ENCODE results near the gene ISG15.
A peak's percentile ranks its signal among the peaks of the same experiment; 100 is the strongest.

Gene ISG15

GRCh38 chr1:995665-996633 is 17.3 kb upstream of the ISG15 start:
- no peak overlapping the region for H3K4me3 ChIP-seq (ENCODE audit: insufficient read depth, low read depth, low read length)
- WGBS, 2 experiments: 67 to 72% methylated on average over 26 to 28 of the region's 30 CpGs
- H3K9me3 ChIP-seq (ENCODE audit: control insufficient read depth, low read length): no peaks in the 10 kb centered on the region
- H3K27me3 ChIP-seq (ENCODE audit: control insufficient read depth, insufficient read depth, low read length, poor library complexity, severe bottlenecking): peaks cover 66% of the 10 kb centered on the region
- no peak overlapping the region for H3K27ac ChIP-seq (ENCODE audit: insufficient read depth, low read depth, low read length, poor library complexity, severe bottlenecking)
- H3K4me1 ChIP-seq (ENCODE audit: control insufficient read depth, insufficient read depth, low read length): peaks cover 10% of the 10 kb centered on the region
- no peaks in the 10 kb centered on the region for H3K36me3 ChIP-seq (ENCODE audit: control insufficient read depth, insufficient read depth, low read length)

- Histone ChIP-seq H3K36me3 (ENCODE audit: control insufficient read depth, insufficient read depth, low read length) (no peaks in the 10 kb centered on the region), H3K4me1 (ENCODE audit: control insufficient read depth, insufficient read depth, low read length) (peaks cover 10% of the 10 kb centered on the region), H3K4me3 (ENCODE audit: insufficient read depth, low read depth, low read length) (peak overlapping the region; percentile 71), H3K27ac (ENCODE audit: insufficient read depth, low read depth, low read length, poor library complexity, severe bottlenecking) (no peak overlapping the region), H3K9me3 (ENCODE audit: control insufficient read depth, low read length) (no peaks in the 10 kb centered on the region), H3K27me3 (ENCODE audit: control insufficient read depth, insufficient read depth, low read length, poor library complexity, severe bottlenecking) (peaks cover 74% of the 10 kb centered on the region)
- 59 to 60% methylated on average over 24 of the region's 24 CpGs for WGBS, 2 experiments
Observed at GRCh38 chr1:996851-997712, 16.2 kb upstream of the ISG15 start.

DNA sequence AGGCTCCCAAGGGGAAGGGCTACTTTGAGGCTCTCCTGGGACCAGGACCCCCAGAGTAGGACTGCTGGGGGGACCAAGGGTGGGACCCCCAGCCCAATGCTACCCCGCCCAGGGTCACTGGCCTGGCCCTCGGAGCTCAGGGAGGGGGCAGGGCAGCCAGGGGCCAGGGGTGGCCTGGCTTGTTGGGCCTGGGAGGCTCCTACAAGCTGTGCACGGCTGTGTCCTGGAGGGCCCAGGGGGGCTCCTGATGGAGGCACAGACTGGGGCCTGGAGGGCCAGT is 15.6 kb upstream of the ISG15 start:
- WGBS, 2 experiments: 60 to 65% methylated on average over 3 of the region's 3 CpGs
- Histone ChIP-seq H3K4me3 (ENCODE audit: insufficient read depth, low read depth, low read length) (peak overlapping the region; percentile 71), H3K27ac (ENCODE audit: insufficient read depth, low read depth, low read length, poor library complexity, severe bottlenecking) (no peak overlapping the region), H3K4me1 (ENCODE audit: control insufficient read depth, insufficient read depth, low read length) (peaks cover 10% of the 10 kb centered on the region), H3K36me3 (ENCODE audit: control insufficient read depth, insufficient read depth, low read length) (no peaks in the 10 kb centered on the region), H3K9me3 (ENCODE audit: control insufficient read depth, low read length) (no peaks in the 10 kb centered on the region), H3K27me3 (ENCODE audit: control insufficient read depth, insufficient read depth, low read length, poor library complexity, severe bottlenecking) (peaks cover 78% of the 10 kb centered on the region)

DNA sequence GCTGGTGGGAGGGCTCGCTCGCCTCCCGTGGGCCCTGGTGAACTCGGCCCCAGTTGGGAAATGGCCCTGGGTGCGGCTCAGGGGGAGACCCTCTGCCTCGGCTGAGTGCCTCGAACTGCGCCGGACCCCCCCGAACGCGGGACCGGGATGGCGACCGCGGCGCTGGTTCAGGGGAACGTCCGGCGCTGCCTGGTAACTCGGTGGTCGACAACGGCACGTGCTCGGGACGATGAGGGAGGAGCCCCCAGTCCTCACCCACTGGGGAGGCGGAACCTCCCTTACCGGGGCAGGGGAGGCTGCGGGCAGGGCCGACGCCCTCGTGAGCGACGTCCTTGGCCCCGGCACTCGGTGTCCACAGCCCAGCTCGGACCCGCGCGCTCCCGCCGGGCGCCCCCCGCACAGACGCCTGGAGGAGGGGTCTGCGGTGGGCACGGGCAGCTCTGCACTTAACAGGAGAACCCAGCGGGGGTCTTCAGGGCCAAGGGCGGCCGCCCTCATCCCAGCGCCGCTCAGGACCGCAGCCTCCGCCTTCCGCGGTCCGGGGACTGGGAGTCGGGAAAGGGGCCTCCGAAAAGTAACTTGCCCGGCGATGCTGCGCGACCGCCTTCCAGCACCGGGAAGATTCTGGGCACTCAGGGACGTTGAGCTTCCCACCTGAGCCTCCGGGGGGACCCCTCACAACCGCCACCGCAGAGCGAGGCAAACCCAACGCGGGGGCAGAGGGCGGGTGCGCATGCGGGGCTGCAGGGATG is 15.1 kb upstream of the ISG15 start:
- no peak overlapping the region for H3K27ac ChIP-seq (ENCODE audit: insufficient read depth, low read depth, low read length, poor library complexity, severe bottlenecking)
- WGBS, 2 experiments: 13 to 14% methylated on average over 75 of the region's 75 CpGs
- no peaks in the 10 kb centered on the region for H3K9me3 ChIP-seq (ENCODE audit: control insufficient read depth, low read length)
- H3K4me3 ChIP-seq (ENCODE audit: insufficient read depth, low read depth, low read length): peak overlapping the region; percentile 71
- no peaks in the 10 kb centered on the region for H3K36me3 ChIP-seq (ENCODE audit: control insufficient read depth, insufficient read depth, low read length)
- peaks cover 81% of the 10 kb centered on the region for H3K27me3 ChIP-seq (ENCODE audit: control insufficient read depth, insufficient read depth, low read length, poor library complexity, severe bottlenecking)
- H3K4me1 ChIP-seq (ENCODE audit: control insufficient read depth, insufficient read depth, low read length): peaks cover 11% of the 10 kb centered on the region

- WGBS, 2 experiments: 0 to 1% methylated on average over 26 of the region's 27 CpGs
- peaks cover 77% of the 10 kb centered on the region for H3K27me3 ChIP-seq (ENCODE audit: control insufficient read depth, insufficient read depth, low read length, poor library complexity, severe bottlenecking)
- peak overlapping the region; percentile 71 for H3K4me3 ChIP-seq (ENCODE audit: insufficient read depth, low read depth, low read length)
- no peaks in the 10 kb centered on the region for H3K9me3 ChIP-seq (ENCODE audit: control insufficient read depth, low read length)
- no peaks in the 10 kb centered on the region for H3K36me3 ChIP-seq (ENCODE audit: control insufficient read depth, insufficient read depth, low read length)
- no peak overlapping the region for H3K27ac ChIP-seq (ENCODE audit: insufficient read depth, low read depth, low read length, poor library complexity, severe bottlenecking)
- H3K4me1 ChIP-seq (ENCODE audit: control insufficient read depth, insufficient read depth, low read length): peaks cover 16% of the 10 kb centered on the region
Observed at GRCh38 chr1:998745-998994, 14.6 kb upstream of the ISG15 start.

DNA sequence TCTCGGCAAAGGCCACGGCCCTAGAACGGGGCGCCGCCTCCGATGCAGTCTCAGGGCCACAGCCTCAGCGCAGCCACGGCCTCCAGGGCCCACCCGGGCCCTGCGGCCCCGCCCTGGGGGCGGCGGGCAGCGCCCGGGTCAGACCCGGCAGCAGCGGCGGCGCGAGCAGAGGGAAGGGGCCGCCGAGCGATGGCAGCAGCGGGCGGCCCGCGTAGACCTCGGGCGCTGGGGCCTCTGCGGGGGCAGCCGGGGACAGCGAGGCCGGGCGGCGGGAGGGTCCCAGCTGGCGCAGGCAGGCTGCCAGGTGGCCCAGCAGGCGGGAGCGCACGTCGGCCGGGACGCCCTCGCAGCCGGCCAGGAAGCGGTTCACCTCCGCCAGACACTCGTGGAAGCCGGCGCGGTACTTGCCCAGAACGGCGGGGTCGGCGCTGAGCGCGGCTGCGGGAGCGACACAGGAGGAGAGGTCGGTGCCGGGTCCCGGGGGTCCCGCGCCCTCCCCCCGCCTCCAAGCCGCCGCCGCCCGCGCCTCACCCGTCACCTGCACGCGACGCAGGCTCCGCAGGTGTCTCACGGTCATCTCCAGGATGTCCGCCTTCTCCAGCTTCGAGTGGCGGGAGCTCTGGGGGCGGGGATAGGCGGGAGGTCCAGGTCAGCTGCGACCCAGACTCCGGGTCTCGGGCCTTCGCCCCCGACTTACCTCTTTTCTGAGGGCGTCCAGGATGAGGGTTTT is 14.1 kb upstream of the ISG15 start:
- Histone ChIP-seq H3K9me3 (ENCODE audit: control insufficient read depth, low read length) (no peaks in the 10 kb centered on the region), H3K27me3 (ENCODE audit: control insufficient read depth, insufficient read depth, low read length, poor library complexity, severe bottlenecking) (peaks cover 77% of the 10 kb centered on the region)

GRCh38 chr1:999725-1000356 is 13.5 kb upstream of the ISG15 start, which contains the start of gene HES4:
Gene HES4, minus strand, starts transcription at chr1:1000097. Its CDS starts 124 bp downstream, at chr1:999973.
- H3K36me3 ChIP-seq (ENCODE audit: control insufficient read depth, insufficient read depth, low read length): no peaks in the 10 kb centered on the region
- peaks cover 28% of the 10 kb centered on the region for H3K4me1 ChIP-seq (ENCODE audit: control insufficient read depth, insufficient read depth, low read length)
- peak within 1 kb of the TSS; percentile 71 for H3K4me3 ChIP-seq (ENCODE audit: insufficient read depth, low read depth, low read length)
- H3K27me3 ChIP-seq (ENCODE audit: control insufficient read depth, insufficient read depth, low read length, poor library complexity, severe bottlenecking): peaks cover 70% of the 10 kb centered on the region
- peak within 1 kb of the TSS; percentile 98 for H3K27ac ChIP-seq (ENCODE audit: insufficient read depth, low read depth, low read length, poor library complexity, severe bottlenecking)
- no peaks in the 10 kb centered on the region for H3K9me3 ChIP-seq (ENCODE audit: control insufficient read depth, low read length)
- 1% methylated on average over 95 of the region's 95 CpGs for WGBS, 2 experiments

More for the DNA sequence above, 14.1 kb upstream of the ISG15 start:
- peak overlapping the region; percentile 71 for H3K4me3 ChIP-seq (ENCODE audit: insufficient read depth, low read depth, low read length)
- H3K27ac ChIP-seq (ENCODE audit: insufficient read depth, low read depth, low read length, poor library complexity, severe bottlenecking): peak overlapping the region; percentile 71
- 1% methylated on average over 86 of the region's 86 CpGs for WGBS, 2 experiments
- H3K36me3 ChIP-seq (ENCODE audit: control insufficient read depth, insufficient read depth, low read length): no peaks in the 10 kb centered on the region
- peaks cover 21% of the 10 kb centered on the region for H3K4me1 ChIP-seq (ENCODE audit: control insufficient read depth, insufficient read depth, low read length)

GRCh38 chr1:1000357-1001056 is 12.8 kb upstream of the ISG15 start:
- Histone ChIP-seq H3K27me3 (ENCODE audit: control insufficient read depth, insufficient read depth, low read length, poor library complexity, severe bottlenecking) (peaks cover 64% of the 10 kb centered on the region), H3K9me3 (ENCODE audit: control insufficient read depth, low read length) (no peaks in the 10 kb centered on the region), H3K4me3 (ENCODE audit: insufficient read depth, low read depth, low read length) (peak overlapping the region; percentile 71), H3K4me1 (ENCODE audit: control insufficient read depth, insufficient read depth, low read length) (peaks cover 34% of the 10 kb centered on the region), H3K36me3 (ENCODE audit: control insufficient read depth, insufficient read depth, low read length) (no peaks in the 10 kb centered on the region), H3K27ac (ENCODE audit: insufficient read depth, low read depth, low read length, poor library complexity, severe bottlenecking) (peak overlapping the region; percentile 98)
- WGBS, 2 experiments: 1 to 2% methylated on average over 75 of the region's 75 CpGs
